K562 (cell line): ENCODE data around the gene DOLPP1. TPM values are rescaled to one million over a fixed set of nuclear protein-coding genes. Genes with fewer than 3 reads are reported as not detected.
A peak's percentile ranks its signal among the peaks of the same experiment; 100 is the strongest.

Source experiments
- CBX8 ChIP-seq: fragments of 200-600 bp; sonication (generic); IDR thresholded peaks from 2 replicates; pipeline ENCODE4 v1.6.1; 2012; ENCODE audit warnings: borderline replicate concordance, mixed run types, low read depth, mild to moderate bottlenecking, moderate library complexity, mixed read lengths, low read length, control low read depth, inconsistent platforms; ENCODE audit not compliant: poor library complexity, severe bottlenecking; ENCODE audit errors: extremely low read depth
- DIDO1 ChIP-seq: fragments of 450-650 bp; IDR thresholded peaks from 2 replicates; pipeline ENCODE4 v1.6.1; 2016; ENCODE audit warnings: low read depth, missing biosample characterization, missing genetic modification characterization
- ERF ChIP-seq: fragments of 450-650 bp; formaldehyde crosslinking; IDR thresholded peaks from 2 replicates; pipeline ENCODE4 v1.4.0; 2020; ENCODE audit warnings: mild to moderate bottlenecking, mixed read lengths
- NCOA6 ChIP-seq: fragments of 450-650 bp; IDR thresholded peaks from 2 replicates; pipeline ENCODE4 v1.6.1; 2017; ENCODE audit warnings: mild to moderate bottlenecking
- PTRF ChIP-seq: fragments of 450-650 bp; IDR thresholded peaks from 2 replicates; pipeline ENCODE4 v1.6.1; 2016; ENCODE audit warnings: mild to moderate bottlenecking, missing genetic modification characterization, missing compliant biosample characterization
- PURB ChIP-seq: sonication (generic); formaldehyde crosslinking; IDR thresholded peaks from 2 replicates; pipeline ENCODE4 v1.9.0; 2021; ENCODE audit warnings: low read depth, mild to moderate bottlenecking, missing genetic modification reagents
- SRF ChIP-seq, 2 experiments: fragments of 250-450, 450-650 bp in 1 of 2; sonication (Bioruptor Pico) in 1 of 2; sonication (generic) in 1 of 2; formaldehyde crosslinking; IDR thresholded peaks; 2 replicates each; pipeline versions ENCODE4 v1.5.0 to v1.5.1; 2020 to 2022; ENCODE audit warnings: mild to moderate bottlenecking in 1 of 2, missing genetic modification reagents in 1 of 2
- THAP7 ChIP-seq: fragments of 250-450 bp; sonication (Bioruptor Pico); IDR thresholded peaks from 2 replicates; pipeline ENCODE4 v1.5.0; 2021
- WHSC1 ChIP-seq: IDR thresholded peaks from one replicate; pipeline ENCODE4 v1.6.1; 2012; ENCODE audit warnings: low read length, control low read depth, inconsistent platforms
- ZNF280A ChIP-seq: fragments of 450-650 bp; IDR thresholded peaks from 2 replicates; pipeline ENCODE4 v1.6.1; 2018; ENCODE audit warnings: mild to moderate bottlenecking, low read depth; ENCODE audit not compliant: partially characterized antibody
- polyA plus RNA-seq, 8 experiments: library from polyadenylated mRNA; depleted of rRNA in 4 of 8; stranded (reverse) in 5 of 8; unstranded in 3 of 8; fragments of >200 nt; fragmentation: Nextera tagmentation in 2 of 8; fragmentation: Illumina TruSeq in 1 of 8; extraction: Ambion mirVana in 2 of 8; extraction: Trizol in 1 of 8; gene quantifications; 2 replicates each; pipeline versions ENCODE4 v1.2.1 to v1.2.3, GENCODE V29; 2011 to 2014; ENCODE audit warnings: inconsistent platforms in 1 of 8, missing spikeins in 1 of 8
- total RNA-seq, 7 experiments: library from RNA; depleted of rRNA in 6 of 7; stranded (reverse); fragments of >200 nt in 6 of 7; fragmentation: Illumina TruSeq in 2 of 7; extraction: Trizol in 2 of 7; gene quantifications; 2 replicates each; pipeline versions ENCODE4 v1.2.1 to v1.2.3, GENCODE V29; 2011 to 2021; ENCODE audit warnings: low replicate concordance in 1 of 7
- TF ChIP-seq, protein P1 (sequence below): fragments of 250-450 bp; sonication (Bioruptor Pico); IDR thresholded peaks from 2 replicates; pipeline ENCODE4 v1.8.0; 2022; ENCODE audit warnings: moderate library complexity, mild to moderate bottlenecking, inconsistent platforms
- TF ChIP-seq, protein P2 (sequence below), 2 experiments: fragments of 150-350 bp in 1 of 2; IDR thresholded peaks; 2 replicates each; pipeline ENCODE4 v1.6.1; 2012 to 2016; ENCODE audit warnings: low read depth in 2 of 2, low read length in 2 of 2, mild to moderate bottlenecking in 1 of 2, moderate library complexity in 1 of 2
- TF ChIP-seq, protein P3 (sequence below): sonication (generic); formaldehyde crosslinking; IDR thresholded peaks from 2 replicates; pipeline ENCODE4 v1.8.1; 2022; ENCODE audit warnings: missing genetic modification reagents
- TF ChIP-seq, protein P4 (sequence below): sonication (generic); formaldehyde crosslinking; IDR thresholded peaks from 2 replicates; pipeline ENCODE4 v1.8.1; 2023; ENCODE audit warnings: mild to moderate bottlenecking, missing genetic modification reagents
- TF ChIP-seq, protein P5 (sequence below): fragments of 450-650 bp; IDR thresholded peaks from 2 replicates; pipeline ENCODE4 v1.6.1; 2016

DOLPP1 gene
- total and polyA plus RNA-seq, 9 of the 15 experiments (the other 6 are each of a cell fraction or from before 2014, with no cell fraction given): 3.0 to 39.8 (median 30.5) TPM

DNA sequence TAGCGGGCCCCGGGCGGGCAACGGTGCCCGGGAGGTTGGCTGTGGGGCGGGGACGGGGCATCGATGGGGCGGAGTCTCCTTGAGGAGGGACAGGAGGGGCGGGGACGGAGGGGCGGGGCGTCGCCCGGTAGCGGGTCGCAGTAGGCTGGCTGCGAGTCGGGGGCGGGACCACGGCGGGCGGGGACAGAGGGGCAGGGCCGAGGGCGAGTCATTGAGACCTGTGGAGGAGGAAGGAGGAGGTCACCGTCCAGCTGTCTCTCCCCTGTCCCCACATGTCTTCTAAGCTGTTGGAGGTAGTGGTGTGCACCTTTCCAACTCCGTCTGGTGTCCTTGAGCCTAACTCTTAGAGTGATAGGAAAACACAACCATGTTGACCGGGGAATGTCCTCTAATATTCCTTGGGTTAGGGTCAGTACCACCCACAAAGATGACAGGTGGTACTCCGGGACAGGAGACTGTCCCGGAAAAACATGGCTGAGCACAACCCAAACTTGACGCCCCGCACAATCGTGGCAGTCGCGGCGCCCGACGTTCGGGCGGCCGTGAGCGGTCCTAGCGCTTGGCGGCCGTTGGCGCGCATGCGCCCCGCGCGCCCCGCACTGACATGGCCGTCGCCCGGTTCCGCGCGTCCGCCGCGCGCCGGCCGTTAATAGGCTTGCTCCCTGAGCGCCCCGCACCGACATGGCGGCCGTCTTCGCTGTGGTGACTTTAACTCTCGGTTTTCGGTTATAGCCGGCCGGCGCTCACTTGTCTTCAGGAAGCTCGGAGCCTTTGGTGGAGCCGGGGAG lies 30.0 kb downstream of the DOLPP1 start, which contains the start of the genes CRAT and PTPA (continued):
- TF ChIP-seq, protein P1, sequence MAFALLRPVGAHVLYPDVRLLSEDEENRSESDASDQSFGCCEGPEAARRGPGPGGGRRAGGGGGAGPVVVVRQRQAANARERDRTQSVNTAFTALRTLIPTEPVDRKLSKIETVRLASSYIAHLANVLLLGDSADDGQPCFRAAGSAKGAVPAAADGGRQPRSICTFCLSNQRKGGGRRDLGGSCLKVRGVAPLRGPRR: 0 out of 2 replicates have a peak, but pooled peaks have one; percentile 50
- TF ChIP-seq NCOA6 (no peak), PTRF (no peak), ERF (CRISPR knock-in tag) (peak; percentile 88; the same call in 1 of the 2 replicates), THAP7 (no peak), CBX8 (no peak), WHSC1 (no peak), ZNF280A (no peak), SRF (CRISPR knock-in tag; IDR thresholded peaks at IDR 0.05) (no peak; a peak in 1 of 4 replicates), DIDO1 (no peak), PURB (CRISPR knock-in tag) (no peak)
- TF ChIP-seq, protein P2, sequence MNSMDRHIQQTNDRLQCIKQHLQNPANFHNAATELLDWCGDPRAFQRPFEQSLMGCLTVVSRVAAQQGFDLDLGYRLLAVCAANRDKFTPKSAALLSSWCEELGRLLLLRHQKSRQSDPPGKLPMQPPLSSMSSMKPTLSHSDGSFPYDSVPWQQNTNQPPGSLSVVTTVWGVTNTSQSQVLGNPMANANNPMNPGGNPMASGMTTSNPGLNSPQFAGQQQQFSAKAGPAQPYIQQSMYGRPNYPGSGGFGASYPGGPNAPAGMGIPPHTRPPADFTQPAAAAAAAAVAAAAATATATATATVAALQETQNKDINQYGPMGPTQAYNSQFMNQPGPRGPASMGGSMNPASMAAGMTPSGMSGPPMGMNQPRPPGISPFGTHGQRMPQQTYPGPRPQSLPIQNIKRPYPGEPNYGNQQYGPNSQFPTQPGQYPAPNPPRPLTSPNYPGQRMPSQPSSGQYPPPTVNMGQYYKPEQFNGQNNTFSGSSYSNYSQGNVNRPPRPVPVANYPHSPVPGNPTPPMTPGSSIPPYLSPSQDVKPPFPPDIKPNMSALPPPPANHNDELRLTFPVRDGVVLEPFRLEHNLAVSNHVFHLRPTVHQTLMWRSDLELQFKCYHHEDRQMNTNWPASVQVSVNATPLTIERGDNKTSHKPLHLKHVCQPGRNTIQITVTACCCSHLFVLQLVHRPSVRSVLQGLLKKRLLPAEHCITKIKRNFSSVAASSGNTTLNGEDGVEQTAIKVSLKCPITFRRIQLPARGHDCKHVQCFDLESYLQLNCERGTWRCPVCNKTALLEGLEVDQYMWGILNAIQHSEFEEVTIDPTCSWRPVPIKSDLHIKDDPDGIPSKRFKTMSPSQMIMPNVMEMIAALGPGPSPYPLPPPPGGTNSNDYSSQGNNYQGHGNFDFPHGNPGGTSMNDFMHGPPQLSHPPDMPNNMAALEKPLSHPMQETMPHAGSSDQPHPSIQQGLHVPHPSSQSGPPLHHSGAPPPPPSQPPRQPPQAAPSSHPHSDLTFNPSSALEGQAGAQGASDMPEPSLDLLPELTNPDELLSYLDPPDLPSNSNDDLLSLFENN (IDR thresholded peaks at IDR 0.05; ENCODE audit: low read depth in 2 of 2, low read length in 2 of 2): peak in 1 of 2 experiments; percentile 66; a peak in 2 of 4 replicates
- TF ChIP-seq, protein P3, sequence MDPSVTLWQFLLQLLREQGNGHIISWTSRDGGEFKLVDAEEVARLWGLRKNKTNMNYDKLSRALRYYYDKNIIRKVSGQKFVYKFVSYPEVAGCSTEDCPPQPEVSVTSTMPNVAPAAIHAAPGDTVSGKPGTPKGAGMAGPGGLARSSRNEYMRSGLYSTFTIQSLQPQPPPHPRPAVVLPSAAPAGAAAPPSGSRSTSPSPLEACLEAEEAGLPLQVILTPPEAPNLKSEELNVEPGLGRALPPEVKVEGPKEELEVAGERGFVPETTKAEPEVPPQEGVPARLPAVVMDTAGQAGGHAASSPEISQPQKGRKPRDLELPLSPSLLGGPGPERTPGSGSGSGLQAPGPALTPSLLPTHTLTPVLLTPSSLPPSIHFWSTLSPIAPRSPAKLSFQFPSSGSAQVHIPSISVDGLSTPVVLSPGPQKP (CRISPR knock-in tag): no peak
- TF ChIP-seq, protein P4, sequence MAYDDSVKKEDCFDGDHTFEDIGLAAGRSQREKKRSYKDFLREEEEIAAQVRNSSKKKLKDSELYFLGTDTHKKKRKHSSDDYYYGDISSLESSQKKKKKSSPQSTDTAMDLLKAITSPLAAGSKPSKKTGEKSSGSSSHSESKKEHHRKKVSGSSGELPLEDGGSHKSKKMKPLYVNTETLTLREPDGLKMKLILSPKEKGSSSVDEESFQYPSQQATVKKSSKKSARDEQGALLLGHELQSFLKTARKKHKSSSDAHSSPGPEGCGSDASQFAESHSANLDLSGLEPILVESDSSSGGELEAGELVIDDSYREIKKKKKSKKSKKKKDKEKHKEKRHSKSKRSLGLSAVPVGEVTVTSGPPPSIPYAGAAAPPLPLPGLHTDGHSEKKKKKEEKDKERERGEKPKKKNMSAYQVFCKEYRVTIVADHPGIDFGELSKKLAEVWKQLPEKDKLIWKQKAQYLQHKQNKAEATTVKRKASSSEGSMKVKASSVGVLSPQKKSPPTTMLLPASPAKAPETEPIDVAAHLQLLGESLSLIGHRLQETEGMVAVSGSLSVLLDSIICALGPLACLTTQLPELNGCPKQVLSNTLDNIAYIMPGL (CRISPR knock-in tag): no peak
- TF ChIP-seq, protein P5, sequence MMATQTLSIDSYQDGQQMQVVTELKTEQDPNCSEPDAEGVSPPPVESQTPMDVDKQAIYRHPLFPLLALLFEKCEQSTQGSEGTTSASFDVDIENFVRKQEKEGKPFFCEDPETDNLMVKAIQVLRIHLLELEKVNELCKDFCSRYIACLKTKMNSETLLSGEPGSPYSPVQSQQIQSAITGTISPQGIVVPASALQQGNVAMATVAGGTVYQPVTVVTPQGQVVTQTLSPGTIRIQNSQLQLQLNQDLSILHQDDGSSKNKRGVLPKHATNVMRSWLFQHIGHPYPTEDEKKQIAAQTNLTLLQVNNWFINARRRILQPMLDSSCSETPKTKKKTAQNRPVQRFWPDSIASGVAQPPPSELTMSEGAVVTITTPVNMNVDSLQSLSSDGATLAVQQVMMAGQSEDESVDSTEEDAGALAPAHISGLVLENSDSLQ: peak; percentile 82
